Activated T-cell treated with anti-CD3 and anti-CD28 coated beads for 1 hour (primary cell): ENCODE data around the gene PLG.
"Not testable (repeated sequence)": the region's sequence is repeated elsewhere in the genome, so short reads cannot be mapped to it uniquely, and the experiment has no call there.

Source experiments
- DNase-seq: peaks from one replicate; pipeline ENCODE4 v3.0.0-alpha.2; 2020; ENCODE audit warnings: low read depth

Gene PLG

GRCh38 chr6:160775792-160776580 is 73.9 kb downstream of the PLG start:
- no peak for DNase-seq

- DNase-seq: not testable (repeated sequence)
Measured at GRCh38 chr6:160779095-160779494, 77.1 kb downstream of the PLG start.

- DNase-seq: not testable (repeated sequence)
Measured at GRCh38 chr6:160780656-160781055, 78.6 kb downstream of the PLG start.

GRCh38 chr6:160781298-160781697 is 79.3 kb downstream of the PLG start:
- DNase-seq: no peak

- no peak for DNase-seq
Measured at GRCh38 chr6:160782228-160782627, 80.2 kb downstream of the PLG start.

GRCh38 chr6:160783741-160784140 is 81.7 kb downstream of the PLG start:
- no peak for DNase-seq

- not testable (repeated sequence) for DNase-seq
Measured at GRCh38 chr6:160788126-160788525, 86.1 kb downstream of the PLG start.

GRCh38 chr6:160788806-160789205 is 86.8 kb downstream of the PLG start:
- no peak for DNase-seq

- DNase-seq: no peak
Measured at GRCh38 chr6:160789263-160790027, 87.4 kb downstream of the PLG start.

GRCh38 chr6:160790028-160790792 is 88.2 kb downstream of the PLG start:
- no peak for DNase-seq

GRCh38 chr6:160791459-160791858 is 89.4 kb downstream of the PLG start:
- DNase-seq: no peak

- no peak for DNase-seq
Measured at GRCh38 chr6:160791981-160792418, 90.0 kb downstream of the PLG start.

GRCh38 chr6:160792708-160793107 is 90.7 kb downstream of the PLG start:
- no peak for DNase-seq

GRCh38 chr6:160793652-160794051 is 91.6 kb downstream of the PLG start:
- no peak for DNase-seq

GRCh38 chr6:160795721-160796120 is 93.7 kb downstream of the PLG start:
- no peak for DNase-seq

- DNase-seq: no peak
Measured at GRCh38 chr6:160798625-160799024, 96.6 kb downstream of the PLG start.

GRCh38 chr6:160799801-160800506 is 97.9 kb downstream of the PLG start:
- DNase-seq: no peak

GRCh38 chr6:160801418-160801817 is 99.4 kb downstream of the PLG start:
- DNase-seq: no peak

- not testable (repeated sequence) for DNase-seq
Measured at GRCh38 chr6:160802049-160802448, 100.0 kb downstream of the PLG start.
